Right lobe of liver (tissue), 4 donors: ENCODE results near the gene OSBPL3.

Experiments
- POLR2A ChIP-seq: fragments of 450-650 bp; IDR thresholded peaks from one replicate; pipeline ENCODE4 v1.6.1; 2017; ENCODE audit warnings: antibody characterized with exemption, mild to moderate bottlenecking
- TF ChIP-seq, protein P1 (sequence below), 4 donors: fragments of 200-600 bp in 3 of 4; fragments of 450-650 bp in 1 of 4; IDR thresholded peaks; one replicate each; pipeline versions ENCODE4 v1.5.1 to v1.8.0; 2016 to 2022; ENCODE audit warnings: antibody characterized with exemption in 4 of 4, mild to moderate bottlenecking in 2 of 4
- donor health status: DM: no; HTN: no; CAD: no.
- donor health status: DM: no; HTN: no; CAD: no.
- donor health status: DM: no; HTN: yes; CAD: no.

DNA sequence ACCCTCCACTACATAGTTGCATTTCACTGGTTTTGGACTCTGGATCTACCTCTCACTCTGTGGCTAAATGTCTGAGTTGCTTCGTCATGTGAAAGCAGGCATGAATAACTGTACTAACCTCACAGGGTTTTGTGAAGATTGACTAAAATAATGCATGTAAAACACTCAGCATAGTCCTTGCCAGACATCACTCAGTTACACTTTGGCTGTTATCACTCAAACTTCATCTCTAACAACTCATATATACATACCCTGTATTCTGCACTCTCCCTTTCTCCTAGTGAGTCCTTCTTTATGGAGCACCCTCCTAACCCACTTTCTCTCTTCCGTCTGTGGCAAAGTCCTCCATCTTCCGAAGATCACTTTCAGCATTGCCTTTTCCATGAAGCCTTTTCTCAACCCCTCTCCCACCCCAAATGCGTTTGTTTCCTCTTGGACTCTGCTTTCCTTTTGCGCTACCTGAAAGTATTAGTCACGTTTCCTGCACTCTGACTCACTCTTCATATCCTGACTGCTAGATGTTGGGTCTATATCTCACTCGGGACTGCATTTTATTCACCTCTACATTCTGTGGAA, 72.6 kb downstream of the OSBPL3 start:
- TF ChIP-seq, protein P1, sequence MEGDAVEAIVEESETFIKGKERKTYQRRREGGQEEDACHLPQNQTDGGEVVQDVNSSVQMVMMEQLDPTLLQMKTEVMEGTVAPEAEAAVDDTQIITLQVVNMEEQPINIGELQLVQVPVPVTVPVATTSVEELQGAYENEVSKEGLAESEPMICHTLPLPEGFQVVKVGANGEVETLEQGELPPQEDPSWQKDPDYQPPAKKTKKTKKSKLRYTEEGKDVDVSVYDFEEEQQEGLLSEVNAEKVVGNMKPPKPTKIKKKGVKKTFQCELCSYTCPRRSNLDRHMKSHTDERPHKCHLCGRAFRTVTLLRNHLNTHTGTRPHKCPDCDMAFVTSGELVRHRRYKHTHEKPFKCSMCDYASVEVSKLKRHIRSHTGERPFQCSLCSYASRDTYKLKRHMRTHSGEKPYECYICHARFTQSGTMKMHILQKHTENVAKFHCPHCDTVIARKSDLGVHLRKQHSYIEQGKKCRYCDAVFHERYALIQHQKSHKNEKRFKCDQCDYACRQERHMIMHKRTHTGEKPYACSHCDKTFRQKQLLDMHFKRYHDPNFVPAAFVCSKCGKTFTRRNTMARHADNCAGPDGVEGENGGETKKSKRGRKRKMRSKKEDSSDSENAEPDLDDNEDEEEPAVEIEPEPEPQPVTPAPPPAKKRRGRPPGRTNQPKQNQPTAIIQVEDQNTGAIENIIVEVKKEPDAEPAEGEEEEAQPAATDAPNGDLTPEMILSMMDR (IDR thresholded peaks at IDR 0.05): no peak
- no peak for TF ChIP-seq POLR2A
